ENCODE results near the gene RGS9BP.

- TF ChIP-seq CTCF (IDR thresholded peaks at IDR 0.05) (no peak), POLR2A (IDR thresholded peaks at IDR 0.05) (no peak), POLR2AphosphoS5 (IDR thresholded peaks at IDR 0.05) (no peak), EP300 (IDR thresholded peaks at IDR 0.05) (no peak)
Observed at GRCh38 chr19:32647361-32647760, 28.3 kb upstream of the RGS9BP start.
